ENCODE results near the gene GAREM1. TPM values are rescaled to one million over a fixed set of nuclear protein-coding genes. Genes with fewer than 3 reads are reported as not detected.

GAREM1 gene
- total RNA-seq, 1 donor from 2014 or later, result 5.1 TPM

GRCh38 chr18:32354518-32354917 is 116.2 kb downstream of the GAREM1 start:
- Histone ChIP-seq H3K9ac (no peak overlapping the region), H3K27me3 (no peaks in the 10 kb centered on the region), H3K4me2 (no peak overlapping the region), H4K20me1 (ENCODE audit: low read depth) (no peaks in the 10 kb centered on the region), H3K27ac (no peak overlapping the region), H3K9me3 (ENCODE audit: low read depth) (no peaks in the 10 kb centered on the region), H3K4me3 (no peak overlapping the region), H3K36me3 (no peaks in the 10 kb centered on the region), H2AFZ (replicated peaks) (no peak overlapping the region), H3K79me2 (ENCODE audit: low read depth) (no peaks in the 10 kb centered on the region), H3K4me1 (no peaks in the 10 kb centered on the region), H3F3A (ENCODE audit: low read depth) (no peaks in the 10 kb centered on the region)
- H3K4me1 Mint-ChIP-seq, result peaks cover 18% of the 10 kb centered on the region
- no peak for DNase-seq (ENCODE audit: low spot score)
- H3K27ac Mint-ChIP-seq, result no peak overlapping the region
- no peak for TF ChIP-seq CTCF (IDR thresholded peaks at IDR 0.05)
- no peak for TF ChIP-seq EZH2 (IDR thresholded peaks at IDR 0.05)
- no peak for TF ChIP-seq EZH2phosphoT487 (IDR thresholded peaks at IDR 0.05)
- H3K27me3 Mint-ChIP-seq (ENCODE audit: insufficient read depth, low read depth), result no peaks in the 10 kb centered on the region
- peaks cover 5% of the 10 kb centered on the region for H3K36me3 Mint-ChIP-seq
- H3K4me3 Mint-ChIP-seq, result no peak overlapping the region
- H3K9me3 Mint-ChIP-seq, result peaks cover 3% of the 10 kb centered on the region

- no peak overlapping the region for H3K27ac Mint-ChIP-seq
- Histone ChIP-seq H4K20me1 (ENCODE audit: low read depth) (no peaks in the 10 kb centered on the region), H3K27ac (no peak overlapping the region), H3K27me3 (no peaks in the 10 kb centered on the region), H3F3A (ENCODE audit: low read depth) (peaks cover 2% of the 10 kb centered on the region), H3K9me3 (ENCODE audit: low read depth) (no peaks in the 10 kb centered on the region), H3K36me3 (no peaks in the 10 kb centered on the region), H2AFZ (replicated peaks) (no peak overlapping the region), H3K79me2 (ENCODE audit: low read depth) (no peaks in the 10 kb centered on the region), H3K4me3 (no peak overlapping the region), H3K4me2 (no peak overlapping the region), H3K4me1 (no peaks in the 10 kb centered on the region), H3K9ac (no peak overlapping the region)
- H3K4me3 Mint-ChIP-seq, result no peak overlapping the region
- H3K4me1 Mint-ChIP-seq, result peaks cover 19% of the 10 kb centered on the region
- H3K27me3 Mint-ChIP-seq (ENCODE audit: insufficient read depth, low read depth), result no peaks in the 10 kb centered on the region
- DNase-seq (ENCODE audit: low spot score), result no peak
- no peaks in the 10 kb centered on the region for H3K9me3 Mint-ChIP-seq
- H3K36me3 Mint-ChIP-seq, result peaks cover 2% of the 10 kb centered on the region
- TF ChIP-seq EZH2 (IDR thresholded peaks at IDR 0.05) (no peak), CTCF (IDR thresholded peaks at IDR 0.05) (no peak), EZH2phosphoT487 (IDR thresholded peaks at IDR 0.05) (no peak)
Observed at GRCh38 chr18:32353257-32353656, 117.4 kb downstream of the GAREM1 start.

GRCh38 chr18:32351032-32351431 is 119.7 kb downstream of the GAREM1 start:
- Histone ChIP-seq H3K4me2 (no peak overlapping the region), H3K27ac (no peak overlapping the region), H3K79me2 (ENCODE audit: low read depth) (no peaks in the 10 kb centered on the region), H3K4me3 (no peak overlapping the region), H4K20me1 (ENCODE audit: low read depth) (no peaks in the 10 kb centered on the region), H3K36me3 (no peaks in the 10 kb centered on the region), H3K4me1 (peaks cover 17% of the 10 kb centered on the region), H3K27me3 (no peaks in the 10 kb centered on the region), H3F3A (ENCODE audit: low read depth) (peaks cover 22% of the 10 kb centered on the region), H3K9me3 (ENCODE audit: low read depth) (no peaks in the 10 kb centered on the region), H2AFZ (replicated peaks) (no peak overlapping the region), H3K9ac (no peak overlapping the region)
- Mint-ChIP-seq H3K27me3 (ENCODE audit: insufficient read depth, low read depth) (no peaks in the 10 kb centered on the region), H3K4me1 (peaks cover 26% of the 10 kb centered on the region), H3K36me3 (no peaks in the 10 kb centered on the region), H3K4me3 (no peak overlapping the region), H3K27ac (no peak overlapping the region), H3K9me3 (no peaks in the 10 kb centered on the region)
- DNase-seq (ENCODE audit: low spot score), result no peak
- TF ChIP-seq EZH2 (IDR thresholded peaks at IDR 0.05), result no peak
- no peak for TF ChIP-seq CTCF (IDR thresholded peaks at IDR 0.05)
- no peak for TF ChIP-seq EZH2phosphoT487 (IDR thresholded peaks at IDR 0.05)

All from neural progenitor cell (in vitro differentiated cells).